OCI-LY7 (cell line): ENCODE measurements around the gene NFIX. TPM values are rescaled to one million over a fixed set of nuclear protein-coding genes. Genes with fewer than 3 reads are reported as not detected.

Source experiments
- BruUV-seq: library from RNA; stranded (reverse); fragments of 400-500 nt; replicated peaks from 2 replicates; lab custom pipeline; 2021; lab: Mats Ljungman, UMichigan
- CTCF ChIA-PET: fragments of 300-600 bp; sonication (Branson Sonifier 250); formaldehyde crosslinking; loops from one replicate; lab custom pipeline; 2022; ENCODE audit warnings: antibody characterized with exemption; ENCODE audit not compliant: unreplicated experiment; lab: Charles Lee
- POLR2A ChIA-PET: fragments of 300-600 bp; sonication (Branson Sonifier 250); formaldehyde crosslinking; loops from one replicate; lab custom pipeline; 2022; ENCODE audit warnings: antibody characterized with exemption; lab: Charles Lee
- DNase-seq: peaks from one replicate; pipeline ENCODE4 v3.0.0-alpha.2; 2015; ENCODE audit warnings: low spot score
- H2AFZ ChIP-seq: fragments of 200-600 bp; sonication (generic), shearing (Covaris generic); 2 replicates; pipeline ENCODE4 v1.6.1; 2014; ENCODE audit warnings: mild to moderate bottlenecking, antibody characterized with exemption, low read length, moderate library complexity
- H3K27ac ChIP-seq: fragments of 200-600 bp; sonication (generic); 2 replicates; pipeline ENCODE4 v1.5.1; 2014; ENCODE audit warnings: mixed run types, low read depth, mild to moderate bottlenecking, moderate library complexity, low read length, inconsistent platforms; ENCODE audit not compliant: poor library complexity, severe bottlenecking
- H3K36me3 ChIP-seq: fragments of 200-600 bp; sonication (generic); 2 replicates; pipeline ENCODE4 v1.6.1; 2014; ENCODE audit warnings: mild to moderate bottlenecking, antibody characterized with exemption, low read length, moderate library complexity, mixed read lengths; ENCODE audit not compliant: insufficient read depth
- H3K4me1 ChIP-seq: fragments of 200-600 bp; sonication (generic); 2 replicates; pipeline ENCODE4 v1.5.1; 2014; ENCODE audit warnings: mild to moderate bottlenecking, low read length; ENCODE audit not compliant: insufficient read depth, poor library complexity, severe bottlenecking
- H3K4me2 ChIP-seq: fragments of 200-600 bp; sonication (generic); 2 replicates; pipeline ENCODE4 v1.6.1; 2014; ENCODE audit warnings: mild to moderate bottlenecking, low read length
- H3K4me3 ChIP-seq: fragments of 200-600 bp; sonication (generic); 2 replicates; pipeline ENCODE4 v1.5.1; 2014; ENCODE audit warnings: mild to moderate bottlenecking, low read depth, low read length; ENCODE audit not compliant: poor library complexity, severe bottlenecking
- H3K79me2 ChIP-seq: fragments of 200-600 bp; sonication (generic); 2 replicates; pipeline ENCODE4 v1.6.1; 2016; ENCODE audit warnings: low read depth, mild to moderate bottlenecking, low read length, moderate library complexity, mixed read lengths; ENCODE audit not compliant: insufficient read depth
- H3K9me2 ChIP-seq: fragments of 200-600 bp; sonication (generic); 2 replicates; pipeline ENCODE4 v1.6.1; 2016; ENCODE audit warnings: mild to moderate bottlenecking, low read length, mixed read lengths; ENCODE audit not compliant: insufficient read depth
- H3K9me3 ChIP-seq: fragments of 200-600 bp; sonication (generic); 2 replicates; pipeline ENCODE4 v1.6.1; 2014; ENCODE audit warnings: mild to moderate bottlenecking, mixed run types, low read length, mixed read lengths
- H4K20me1 ChIP-seq: fragments of 200-600 bp; sonication (generic); 2 replicates; pipeline ENCODE4 v1.6.1; 2014; ENCODE audit warnings: mild to moderate bottlenecking, antibody characterized with exemption, low read length, moderate library complexity, mixed read lengths; ENCODE audit not compliant: insufficient read depth
- CTCF ChIP-seq: fragments of 200-600 bp; sonication (generic); conservative IDR thresholded peaks from 2 replicates; pipeline ENCODE4 v1.5.1; 2014; ENCODE audit warnings: mild to moderate bottlenecking, antibody characterized with exemption, low read length, moderate library complexity, mixed read lengths
- EZH2phosphoT487 ChIP-seq: fragments of 200-600 bp; sonication (generic); IDR thresholded peaks from 2 replicates; pipeline ENCODE4 v1.6.1; 2018; ENCODE audit warnings: low read depth, borderline replicate concordance, mild to moderate bottlenecking, mixed run types, antibody characterized with exemption, low read length, moderate library complexity, mixed read lengths
- intact Hi-C: fragments of 100-400 bp; cut with micrococcal nuclease; formaldehyde crosslinking; loops from one replicate; pipeline ENCODE4 v1.10.0; 2022; ENCODE audit not compliant: unreplicated experiment
- total RNA-seq, 2 experiments: library from RNA; depleted of rRNA in 1 of 2; stranded (reverse); fragments of >200 nt in 1 of 2; shearing (Covaris generic) in 1 of 2; gene quantifications; 2 replicates each; pipeline ENCODE4 v1.2.3, GENCODE V29; 2014 to 2022

NFIX gene
- total RNA-seq, 2 experiments from 2014 or later, result 0.16 to 0.72 TPM

GRCh38 chr19:13029301-13029880 is 34.1 kb downstream of the NFIX start:
- no peak overlapping the region for H3K4me3 ChIP-seq
- no peaks in the 10 kb centered on the region for H3K36me3 ChIP-seq
- TF ChIP-seq EZH2phosphoT487, result no peak
- no peak for TF ChIP-seq CTCF
- no peaks in the 10 kb centered on the region for H3K9me2 ChIP-seq
- no peak for DNase-seq
- no TSS peak for BruUV-seq
- H3K27ac ChIP-seq, result no peak overlapping the region
- no peaks in the 10 kb centered on the region for H3K4me1 ChIP-seq
- ChIA-PET CTCF (no interaction called here), POLR2A (no interaction called here)
- no peak overlapping the region for H2AFZ ChIP-seq
- no peaks in the 10 kb centered on the region for H3K9me3 ChIP-seq
- intact Hi-C loops, result no loop called here
- H4K20me1 ChIP-seq, result no peaks in the 10 kb centered on the region
- H3K79me2 ChIP-seq, result no peaks in the 10 kb centered on the region
- no peak overlapping the region for H3K4me2 ChIP-seq

GRCh38 chr19:13029893-13030292 is 34.6 kb downstream of the NFIX start:
- Histone ChIP-seq H3K4me2 (no peak overlapping the region), H4K20me1 (no peaks in the 10 kb centered on the region), H3K4me3 (no peak overlapping the region), H2AFZ (no peak overlapping the region), H3K79me2 (no peaks in the 10 kb centered on the region), H3K9me3 (no peaks in the 10 kb centered on the region), H3K9me2 (no peaks in the 10 kb centered on the region), H3K36me3 (no peaks in the 10 kb centered on the region), H3K27ac (no peak overlapping the region), H3K4me1 (no peaks in the 10 kb centered on the region)
- ChIA-PET POLR2A (no interaction called here), CTCF (no interaction called here)
- intact Hi-C loops, result loop anchor here (1.0 to 5.0 kb wide), 2 partner anchors 52 to 62 kb away; no protein-coding TSS in a partner anchor
- BruUV-seq, result no TSS peak
- DNase-seq, result peak; percentile 29
- no peak for TF ChIP-seq EZH2phosphoT487
- peak; percentile 78 for TF ChIP-seq CTCF

GRCh38 chr19:13031917-13032623 is 36.8 kb downstream of the NFIX start:
- no peaks in the 10 kb centered on the region for H3K4me1 ChIP-seq
- no peaks in the 10 kb centered on the region for H3K9me3 ChIP-seq
- H3K36me3 ChIP-seq, result no peaks in the 10 kb centered on the region
- intact Hi-C loops, result loop anchor here (5.0 kb wide), 1 partner anchor 60 kb away; no protein-coding TSS in a partner anchor
- no peak overlapping the region for H2AFZ ChIP-seq
- no peaks in the 10 kb centered on the region for H3K79me2 ChIP-seq
- no peaks in the 10 kb centered on the region for H3K9me2 ChIP-seq
- H3K4me3 ChIP-seq, result no peak overlapping the region
- ChIA-PET CTCF (interaction anchor here (1.5 kb wide), 1 partner anchor 55 kb away, joined by 6 read pairs; no protein-coding TSS in a partner anchor), POLR2A (interaction anchor here (0.6 to 0.7 kb wide), 2 partner anchors 26 to 30 kb away, joined by 4 read pairs; no protein-coding TSS in a partner anchor)
- no peak overlapping the region for H3K4me2 ChIP-seq
- H3K27ac ChIP-seq, result no peak overlapping the region
- no peak for TF ChIP-seq CTCF
- TF ChIP-seq EZH2phosphoT487, result no peak
- H4K20me1 ChIP-seq, result no peaks in the 10 kb centered on the region
- no TSS peak for BruUV-seq
- no peak for DNase-seq
